Sigmoid colon (tissue), 7 donors: Measurements from ENCODE around the gene PROK1. TPM values are rescaled to one million over a fixed set of nuclear protein-coding genes. Genes with fewer than 3 reads are reported as not detected.

ENCODE experiments used
- DNase-seq: peaks from one replicate; pipeline ENCODE4 v3.0.0-alpha.2; 2019
- H3K27ac ChIP-seq, 4 donors: fragments of 200-600 bp; sonication (generic); one replicate each; pipeline ENCODE4 v1.5.1; 2016 to 2019; ENCODE audit warnings: mild to moderate bottlenecking in 1 of 4
- H3K27me3 ChIP-seq, 3 donors: fragments of 200-600 bp; sonication (generic); one replicate each; pipeline ENCODE4 v1.5.1; 2019; ENCODE audit warnings: mild to moderate bottlenecking in 1 of 3
- H3K36me3 ChIP-seq, 4 donors: fragments of 200-600 bp; sonication (generic); one replicate each; pipeline ENCODE4 v1.5.1; 2016 to 2019
- H3K4me1 ChIP-seq, 4 donors: fragments of 200-600 bp; sonication (generic); one replicate each; pipeline ENCODE4 v1.5.1; 2017 to 2019
- H3K4me3 ChIP-seq, 4 donors: fragments of 200-600 bp; sonication (generic); one replicate each; pipeline ENCODE4 v1.5.1; 2017 to 2019; ENCODE audit warnings: mild to moderate bottlenecking in 2 of 4, moderate library complexity in 1 of 4
- H3K9me3 ChIP-seq, 4 donors: fragments of 200-600 bp in 3 of 4; sonication (generic) in 3 of 4; one replicate each; pipeline versions ENCODE4 v1.5.1 to v1.6.1; 2013 to 2019
- EP300 ChIP-seq, 4 donors: sonication (generic); formaldehyde crosslinking; IDR thresholded peaks; one replicate each; pipeline ENCODE4 v1.6.1; 2017; ENCODE audit warnings: antibody characterized with exemption in 4 of 4
- POLR2A ChIP-seq, 2 donors: fragments of 450-650 bp; IDR thresholded peaks; one replicate each; pipeline ENCODE4 v1.6.1; 2016; ENCODE audit warnings: antibody characterized with exemption in 2 of 2, mild to moderate bottlenecking in 2 of 2, moderate library complexity in 2 of 2
- POLR2AphosphoS5 ChIP-seq, 4 donors: sonication (generic); formaldehyde crosslinking; IDR thresholded peaks; one replicate each; pipeline ENCODE4 v1.6.1; 2017; ENCODE audit warnings: antibody characterized with exemption in 4 of 4
- WGBS, 2 donors: extraction: QIAGEN DNeasy Blood & Tissue Kit; methylation state at CpG; one replicate each; pipeline ENCODE4 v1.1.7; 2013; 5-methylcytosine and 5-hydroxymethylcytosine counted together
- intact Hi-C: fragments of 100-400 bp; cut with DNase I; formaldehyde crosslinking; loops from one replicate; pipeline ENCODE4 v1.15.1; 2023
- polyA plus RNA-seq, 3 donors: library from polyadenylated mRNA; stranded (reverse); fragments of 200-250 nt; gene quantifications; one replicate each; pipeline ENCODE4 v1.2.3, GENCODE V29; 2013
- total RNA-seq, 4 donors: library from RNA; depleted of rRNA; stranded (reverse); fragments of >200 nt; gene quantifications; one replicate each; pipeline ENCODE4 v1.1.0, GENCODE V29; 2016
- TF ChIP-seq, protein P1 (sequence below), 4 experiments: fragments of 450-650 bp in 3 of 4; fragments of 200-600 bp in 1 of 4; IDR thresholded peaks; one replicate each; pipeline ENCODE4 v1.5.1; 2016 to 2019; ENCODE audit warnings: antibody characterized with exemption in 4 of 4, mild to moderate bottlenecking in 3 of 4, moderate library complexity in 2 of 4
- donor health status: healthy with polysubstance abuse.
- donor health status: Bipolar disorder and iron deficiency.
- donor health status: healthy.

PROK1 gene
- total and polyA plus RNA-seq, 7 donors = 0.09 to 3.2 (median 0.46) TPM; not detected in 4

DNA sequence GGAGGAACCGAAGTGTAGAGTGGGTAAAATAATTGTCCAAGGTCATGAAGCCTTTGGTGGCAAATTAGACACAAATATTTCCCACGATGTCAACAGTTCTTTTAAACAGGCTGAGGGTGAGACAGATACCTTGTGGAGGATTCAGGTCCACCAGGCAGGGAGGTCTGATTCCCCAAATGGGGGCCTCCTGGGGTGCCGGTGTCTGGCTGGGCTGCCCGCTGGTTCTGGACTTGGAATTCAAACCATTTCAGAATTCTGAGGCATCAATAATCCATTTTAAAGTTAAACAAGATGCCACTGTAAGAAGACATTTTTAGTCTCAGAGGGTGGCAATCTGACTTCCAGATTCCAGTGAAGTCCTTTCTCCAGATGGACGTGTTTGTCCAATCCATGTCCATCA is 52.5 kb downstream of the PROK1 start:
- no peaks in the 10 kb centered on the region for H3K9me3 ChIP-seq
- WGBS, 2 donors = 82 to 88% methylated on average over 5 of the region's 5 CpGs
- no peak for DNase-seq
- H3K27ac ChIP-seq = no peak overlapping the region
- TF ChIP-seq, protein P1, sequence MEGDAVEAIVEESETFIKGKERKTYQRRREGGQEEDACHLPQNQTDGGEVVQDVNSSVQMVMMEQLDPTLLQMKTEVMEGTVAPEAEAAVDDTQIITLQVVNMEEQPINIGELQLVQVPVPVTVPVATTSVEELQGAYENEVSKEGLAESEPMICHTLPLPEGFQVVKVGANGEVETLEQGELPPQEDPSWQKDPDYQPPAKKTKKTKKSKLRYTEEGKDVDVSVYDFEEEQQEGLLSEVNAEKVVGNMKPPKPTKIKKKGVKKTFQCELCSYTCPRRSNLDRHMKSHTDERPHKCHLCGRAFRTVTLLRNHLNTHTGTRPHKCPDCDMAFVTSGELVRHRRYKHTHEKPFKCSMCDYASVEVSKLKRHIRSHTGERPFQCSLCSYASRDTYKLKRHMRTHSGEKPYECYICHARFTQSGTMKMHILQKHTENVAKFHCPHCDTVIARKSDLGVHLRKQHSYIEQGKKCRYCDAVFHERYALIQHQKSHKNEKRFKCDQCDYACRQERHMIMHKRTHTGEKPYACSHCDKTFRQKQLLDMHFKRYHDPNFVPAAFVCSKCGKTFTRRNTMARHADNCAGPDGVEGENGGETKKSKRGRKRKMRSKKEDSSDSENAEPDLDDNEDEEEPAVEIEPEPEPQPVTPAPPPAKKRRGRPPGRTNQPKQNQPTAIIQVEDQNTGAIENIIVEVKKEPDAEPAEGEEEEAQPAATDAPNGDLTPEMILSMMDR (IDR thresholded peaks at IDR 0.05) = no peak
- TF ChIP-seq POLR2A (IDR thresholded peaks at IDR 0.05) = no peak
- no peak for TF ChIP-seq POLR2AphosphoS5 (IDR thresholded peaks at IDR 0.05)
- no peak for TF ChIP-seq EP300 (IDR thresholded peaks at IDR 0.05)
- H3K4me3 ChIP-seq = no peak overlapping the region
- H3K4me1 ChIP-seq = no peaks in the 10 kb centered on the region
- intact Hi-C loops = no loop called here
- H3K27me3 ChIP-seq = no peaks in the 10 kb centered on the region
- H3K36me3 ChIP-seq = no peaks in the 10 kb centered on the region

DNA sequence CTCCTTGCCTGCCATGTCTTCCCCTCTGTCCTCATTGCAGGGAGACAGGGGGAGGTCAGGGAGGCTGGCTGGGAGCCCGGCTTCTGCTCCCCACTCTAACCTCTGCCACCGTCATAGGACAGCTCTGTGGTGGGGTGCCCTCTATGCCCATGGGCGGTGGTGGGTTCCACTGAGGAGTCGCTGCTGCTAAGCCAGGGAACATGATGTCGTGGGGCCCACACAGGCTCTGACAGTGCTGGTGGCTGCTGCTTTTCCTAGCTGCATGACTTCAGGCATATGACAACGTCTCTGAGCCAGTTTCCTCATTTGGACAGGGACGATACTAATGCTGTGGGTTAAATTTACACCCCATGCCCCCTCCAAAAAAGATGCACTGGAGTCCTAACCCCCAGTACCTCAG is 53.3 kb downstream of the PROK1 start:
- H3K27me3 ChIP-seq = no peaks in the 10 kb centered on the region
- no peaks in the 10 kb centered on the region for H3K4me1 ChIP-seq
- intact Hi-C loops = no loop called here
- H3K4me3 ChIP-seq = no peak overlapping the region
- 81 to 84% methylated on average over 7 of the region's 7 CpGs for WGBS, 2 donors
- no peak for DNase-seq
- no peak overlapping the region for H3K27ac ChIP-seq
- H3K36me3 ChIP-seq = no peaks in the 10 kb centered on the region
- no peaks in the 10 kb centered on the region for H3K9me3 ChIP-seq
- TF ChIP-seq, protein P1 (IDR thresholded peaks at IDR 0.05) = no peak
- no peak for TF ChIP-seq POLR2AphosphoS5 (IDR thresholded peaks at IDR 0.05)
- no peak for TF ChIP-seq EP300 (IDR thresholded peaks at IDR 0.05)
- no peak for TF ChIP-seq POLR2A (IDR thresholded peaks at IDR 0.05)

DNA sequence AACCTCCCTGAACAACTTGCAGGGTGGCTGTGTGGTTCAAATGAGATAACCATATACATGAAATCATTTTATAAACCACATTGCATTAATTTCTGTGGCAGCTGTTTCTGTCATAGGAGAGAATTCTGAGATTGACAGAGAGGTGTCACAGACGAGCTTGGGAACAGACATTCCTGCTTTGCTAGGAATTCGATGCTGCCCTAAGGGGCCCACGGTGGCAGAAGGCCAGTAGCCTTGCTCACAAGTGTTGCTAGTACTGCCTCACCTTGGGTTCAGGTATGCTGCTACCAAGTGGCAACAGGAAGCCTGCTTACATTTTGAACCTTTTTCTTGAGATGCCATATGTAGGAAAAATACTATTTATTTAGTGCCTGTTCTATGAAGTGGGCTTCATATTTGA is 54.6 kb downstream of the PROK1 start:
- intact Hi-C loops = no loop called here
- no peak for DNase-seq
- Histone ChIP-seq H3K27me3 (no peaks in the 10 kb centered on the region), H3K36me3 (no peaks in the 10 kb centered on the region), H3K4me1 (no peaks in the 10 kb centered on the region), H3K4me3 (no peak overlapping the region), H3K27ac (no peak overlapping the region), H3K9me3 (no peaks in the 10 kb centered on the region)
- 58% methylated on average over 3 of the region's 3 CpGs for WGBS, 2 donors
- no peak for TF ChIP-seq POLR2AphosphoS5 (IDR thresholded peaks at IDR 0.05)
- TF ChIP-seq POLR2A (IDR thresholded peaks at IDR 0.05) = no peak
- TF ChIP-seq EP300 (IDR thresholded peaks at IDR 0.05) = no peak
- TF ChIP-seq, protein P1 (IDR thresholded peaks at IDR 0.05) = no peak

DNA sequence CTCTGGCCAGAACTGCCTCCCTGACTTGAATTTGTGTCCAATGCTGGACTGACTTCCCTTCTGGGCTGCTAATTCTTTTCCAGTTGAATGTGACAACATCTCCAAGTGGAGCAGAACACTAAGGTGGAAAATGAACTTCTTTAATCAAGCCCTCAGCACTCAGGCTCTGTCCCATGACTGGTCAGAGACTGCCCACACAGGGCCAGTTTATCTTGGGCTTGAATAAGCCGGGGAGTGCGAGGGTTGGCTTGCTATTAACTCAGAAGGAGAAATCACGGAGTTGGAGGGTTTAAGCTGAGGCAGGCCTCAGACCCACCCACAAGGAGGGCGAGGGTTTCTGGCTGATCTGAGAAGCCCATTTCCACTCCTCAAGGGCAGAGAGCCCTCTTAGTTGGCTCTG is 55.6 kb downstream of the PROK1 start:
- Histone ChIP-seq H3K4me3 (no peak overlapping the region), H3K36me3 (no peaks in the 10 kb centered on the region), H3K9me3 (no peaks in the 10 kb centered on the region), H3K27ac (no peak overlapping the region), H3K27me3 (no peaks in the 10 kb centered on the region), H3K4me1 (no peaks in the 10 kb centered on the region)
- DNase-seq = no peak
- TF ChIP-seq POLR2AphosphoS5 (IDR thresholded peaks at IDR 0.05) (no peak), EP300 (IDR thresholded peaks at IDR 0.05) (no peak), POLR2A (IDR thresholded peaks at IDR 0.05) (no peak)
- TF ChIP-seq, protein P1 (IDR thresholded peaks at IDR 0.05) = no peak
- 89 to 91% methylated on average over 4 of the region's 4 CpGs for WGBS, 2 donors
- intact Hi-C loops = no loop called here

Other genes starting within 250 kb of the PROK1 start
- 1 to 10 TPM; 1.8 to 6.4 (median 3.2) TPM for gene KCNC4, start 240.8 kb upstream of the PROK1 start, total RNA-seq
- gene KCNC4, start 240.8 kb upstream of the PROK1 start, polyA plus RNA-seq = 1 to 10 TPM in 1 of 3 donors, under 1 TPM in 2; 0.60 to 3.6 (median 0.69) TPM
- 10 to 100 TPM; 23.2 to 32.1 (median 25.5) TPM for gene RBM15, start 111.8 kb upstream of the PROK1 start, total RNA-seq
- gene RBM15, start 111.8 kb upstream of the PROK1 start, polyA plus RNA-seq = 1 to 10 TPM; 1.8 to 8.9 (median 2.5) TPM
- gene SLC16A4, start 60.1 kb upstream of the PROK1 start, total RNA-seq = 10 to 100 TPM in 1 of 4 donors, 1 to 10 TPM in 3; 3.7 to 10.2 (median 7.5) TPM
- 1 to 10 TPM in 2 of 3 donors, not detected in 1; 1.6 to 3.0 TPM for gene SLC16A4, start 60.1 kb upstream of the PROK1 start, polyA plus RNA-seq
- 100 to 1,000 TPM in 2 of 4 donors, 10 to 100 TPM in 2; 61.2 to 117 (median 91.4) TPM for gene LAMTOR5, start 43.5 kb upstream of the PROK1 start, total RNA-seq
- 100 to 1,000 TPM; 249 to 543 (median 418) TPM for gene LAMTOR5, start 43.5 kb upstream of the PROK1 start, polyA plus RNA-seq
- gene KCNA10, start 68.0 kb downstream of the PROK1 start, total RNA-seq = not detected
- gene KCNA10, start 68.0 kb downstream of the PROK1 start, polyA plus RNA-seq = not detected
- gene KCNA2, start 155.2 kb downstream of the PROK1 start, total RNA-seq = 1 to 10 TPM in 3 of 4 donors, under 1 TPM in 1; 0.82 to 5.8 (median 2.2) TPM
- under 1 TPM in 2 of 3 donors, not detected in 1; under 0.01 to 0.69 TPM for gene KCNA2, start 155.2 kb downstream of the PROK1 start, polyA plus RNA-seq
- gene KCNA3, start 223.8 kb downstream of the PROK1 start, total RNA-seq = 1 to 10 TPM in 1 of 4 donors, under 1 TPM in 2, not detected in 1; 0.71 to 1.8 (median 0.82) TPM
- 1 to 10 TPM in 1 of 3 donors, not detected in 2; 4.3 TPM for gene KCNA3, start 223.8 kb downstream of the PROK1 start, polyA plus RNA-seq